ENCODE data around the gene TPPP2. TPM values are rescaled to one million over a fixed set of nuclear protein-coding genes. Genes with fewer than 3 reads are reported as not detected.
A peak's percentile ranks its signal among the peaks of the same experiment; 100 is the strongest.

The TPPP2 gene
- total RNA-seq, 1 donor from 2014 or later: not detected

DNA sequence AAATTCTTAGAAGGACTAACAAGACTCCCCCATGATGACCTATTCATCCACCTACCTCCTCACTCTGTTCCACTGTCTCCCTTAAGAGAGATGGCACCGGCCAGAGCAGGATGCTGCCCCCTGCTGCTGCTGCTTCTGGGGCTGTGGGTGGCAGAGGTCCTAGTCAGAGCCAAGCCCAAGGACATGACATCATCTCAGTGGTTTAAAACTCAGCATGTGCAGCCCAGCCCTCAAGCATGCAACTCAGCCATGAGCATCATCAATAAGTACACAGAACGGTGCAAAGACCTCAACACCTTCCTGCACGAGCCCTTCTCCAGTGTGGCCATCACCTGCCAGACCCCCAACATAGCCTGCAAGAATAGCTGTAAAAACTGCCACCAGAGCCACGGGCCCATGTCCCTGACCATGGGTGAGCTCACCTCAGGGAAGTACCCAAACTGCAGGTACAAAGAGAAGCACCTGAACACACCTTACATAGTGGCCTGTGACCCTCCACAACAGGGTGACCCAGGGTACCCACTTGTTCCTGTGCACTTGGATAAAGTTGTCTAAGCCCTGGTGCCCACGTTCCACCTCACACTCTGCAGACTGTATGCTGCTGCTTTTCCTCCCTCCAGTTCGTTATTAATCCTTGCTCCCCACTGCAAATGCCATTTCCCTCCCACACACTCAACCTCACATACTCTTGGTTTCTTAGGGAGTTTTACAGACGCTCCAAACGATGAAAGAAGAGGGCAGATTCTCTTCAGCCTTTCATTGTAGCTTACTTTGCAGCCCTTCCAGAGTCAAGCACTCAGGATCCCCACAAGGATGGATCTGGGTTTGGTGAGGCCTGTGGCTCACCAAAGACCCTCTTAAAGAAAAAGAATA, 28.0 kb downstream of the TPPP2 start, which contains the start of gene RNASE8:
TSS of gene RNASE8 (plus strand) at position 20 of the 873 bp plus-strand sequence. CDS start at position 91, 71 bp downstream.
- DNase-seq (ENCODE audit: low read depth, low spot score): no peak

GRCh38 chr14:21058903-21059302, 28.9 kb downstream of the TPPP2 start:
- DNase-seq (ENCODE audit: low read depth, low spot score): no peak

GRCh38 chr14:21059842-21060613, 30.0 kb downstream of the TPPP2 start:
- DNase-seq (ENCODE audit: low read depth, low spot score): no peak

DNA sequence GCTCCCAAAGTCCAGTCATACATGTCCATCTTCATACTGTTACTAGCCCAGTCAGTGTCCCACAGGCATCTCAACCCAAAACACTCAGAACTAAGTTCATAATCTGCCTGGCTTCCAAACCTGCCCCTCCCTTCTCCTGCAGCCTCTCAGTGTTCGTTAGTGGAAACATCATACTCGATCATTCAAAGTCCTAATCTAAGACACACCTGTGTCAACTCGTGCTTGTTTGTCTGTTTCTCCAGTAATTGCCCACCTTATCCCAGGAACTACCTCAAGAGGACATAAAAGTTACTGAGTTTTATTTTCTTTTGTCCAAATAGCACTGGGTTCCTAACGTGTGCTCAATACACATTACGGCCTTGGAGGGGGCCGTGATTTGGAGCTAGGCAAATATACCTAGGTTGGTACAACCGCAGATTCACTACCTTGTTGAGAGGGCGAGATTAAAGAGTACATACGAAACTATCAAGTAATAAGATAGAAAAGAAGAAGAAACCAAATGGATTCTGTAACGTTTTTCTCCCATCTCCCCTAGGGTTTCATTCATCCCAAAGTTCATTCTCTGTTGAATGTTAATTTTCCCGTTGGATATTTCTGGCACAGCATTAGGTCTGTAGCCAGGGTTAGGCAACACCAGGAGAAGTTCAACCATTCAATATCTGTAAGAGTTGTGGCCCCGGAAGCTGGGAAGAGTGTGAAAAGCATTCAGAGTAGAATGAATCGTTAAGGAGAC, 30.8 kb downstream of the TPPP2 start:
- no peak for DNase-seq (ENCODE audit: low read depth, low spot score)

DNA sequence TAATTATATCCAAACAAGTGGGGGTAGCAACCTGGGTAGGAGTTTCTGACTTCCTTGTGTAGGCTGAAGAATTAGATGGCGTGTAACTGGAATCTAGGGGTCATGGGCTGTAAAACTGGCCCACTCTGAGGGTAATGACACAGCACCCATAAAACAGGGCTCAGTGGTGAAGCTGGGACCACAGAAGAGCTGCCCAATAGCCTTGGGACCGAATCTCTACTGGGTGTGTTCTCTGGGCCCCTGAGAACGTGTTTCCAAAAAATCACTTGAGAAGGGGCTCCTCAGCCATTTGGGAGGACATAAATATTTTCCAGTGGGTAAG, 31.3 kb downstream of the TPPP2 start:
- no peak for DNase-seq (ENCODE audit: low read depth, low spot score)

DNA sequence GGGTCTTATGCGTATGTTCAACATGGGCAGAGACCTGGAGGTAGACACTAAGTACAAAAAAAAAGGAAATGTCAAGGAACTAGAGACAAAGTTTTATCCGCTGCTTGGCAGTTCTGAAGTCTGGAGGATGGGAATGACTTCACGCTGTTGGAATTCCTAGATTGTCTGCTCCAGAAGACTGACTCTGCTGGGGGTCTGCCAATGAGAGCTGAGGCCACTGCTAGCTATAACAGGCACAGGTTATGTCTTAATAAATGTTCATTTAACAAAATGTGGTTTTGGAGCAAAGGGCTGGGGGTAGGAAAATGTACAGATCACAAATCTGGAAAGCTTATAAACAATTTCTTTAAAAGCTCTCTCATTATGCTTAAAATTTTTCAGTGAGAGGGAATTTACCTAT, 33.5 kb downstream of the TPPP2 start:
- DNase-seq (ENCODE audit: low read depth, low spot score): no peak

DNA sequence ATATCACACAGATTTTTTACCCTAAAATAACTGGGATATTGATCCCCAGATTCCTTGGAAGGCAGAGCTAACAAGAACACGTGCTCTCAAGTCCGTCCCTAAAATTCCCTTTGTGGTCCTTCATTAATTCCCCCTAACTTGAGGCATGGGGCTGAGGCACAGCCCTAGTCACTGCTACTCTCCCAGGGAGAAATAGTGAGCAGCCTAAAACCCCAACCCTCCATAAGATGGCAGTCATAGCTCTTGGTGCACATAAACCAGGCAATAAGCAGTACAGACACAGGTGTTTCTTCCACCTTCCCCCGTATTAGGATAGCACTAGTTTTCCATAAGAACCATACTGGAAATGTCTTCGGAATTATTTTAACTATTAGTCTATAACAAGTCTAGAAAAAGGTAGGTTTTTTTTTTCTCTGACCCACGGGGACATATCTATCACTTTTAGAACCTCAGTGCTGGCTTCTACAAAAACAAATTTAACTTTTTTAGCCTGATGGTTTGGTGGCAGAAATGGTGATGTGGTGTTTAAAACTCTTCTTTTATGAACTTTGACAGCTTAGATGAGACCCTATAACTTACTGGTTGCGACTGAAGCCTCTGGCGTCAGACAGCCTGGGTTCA, 37.0 kb downstream of the TPPP2 start:
- no peak for DNase-seq (ENCODE audit: low read depth, low spot score)

GRCh38 chr14:21068521-21069387, 38.7 kb downstream of the TPPP2 start:
- DNase-seq (ENCODE audit: low read depth, low spot score): no peak

DNA sequence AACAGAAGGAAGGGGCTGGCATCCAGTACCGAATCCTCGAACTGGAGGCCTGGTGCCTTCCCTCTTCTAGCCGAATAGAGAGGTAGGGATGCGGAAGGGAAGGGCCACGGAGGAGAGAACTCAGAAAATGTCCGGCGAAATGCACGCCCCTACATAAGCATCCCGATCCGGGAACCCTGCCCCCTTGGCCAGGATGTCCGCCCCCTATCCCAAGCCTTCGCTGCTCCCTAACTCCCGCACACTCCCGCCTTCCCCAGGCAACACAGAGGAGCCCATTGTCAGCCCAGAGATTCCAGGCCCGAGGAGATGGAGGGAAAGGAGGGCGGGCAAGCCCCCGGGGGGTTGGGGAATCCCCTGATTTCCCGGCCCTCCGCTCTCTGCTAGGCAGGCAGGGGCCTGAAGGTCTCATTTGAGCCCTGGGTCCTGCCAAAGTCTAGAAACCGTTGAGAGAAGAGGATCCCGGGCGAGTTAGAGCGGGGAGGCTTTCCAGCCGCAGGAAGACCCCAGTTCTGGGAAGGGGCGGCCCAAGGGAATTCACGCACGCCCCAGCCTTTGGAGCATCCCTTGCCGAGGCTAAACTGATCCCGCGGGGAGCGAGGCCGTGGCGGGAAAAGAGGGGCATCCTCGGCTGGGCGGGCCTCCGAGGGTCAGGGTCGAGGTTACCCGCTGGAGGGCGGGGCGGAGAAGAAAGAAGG, 39.5 kb downstream of the TPPP2 start:
- no peak for DNase-seq (ENCODE audit: low read depth, low spot score)

- no peak for DNase-seq (ENCODE audit: low read depth, low spot score)
Measured at GRCh38 chr14:21070083-21070609, 40.1 kb downstream of the TPPP2 start, which contains the start of gene ARHGEF40. Gene ARHGEF40, plus strand, starts transcription at chr14:21070304. Its CDS starts 93 bp downstream, at chr14:21070397.

DNA sequence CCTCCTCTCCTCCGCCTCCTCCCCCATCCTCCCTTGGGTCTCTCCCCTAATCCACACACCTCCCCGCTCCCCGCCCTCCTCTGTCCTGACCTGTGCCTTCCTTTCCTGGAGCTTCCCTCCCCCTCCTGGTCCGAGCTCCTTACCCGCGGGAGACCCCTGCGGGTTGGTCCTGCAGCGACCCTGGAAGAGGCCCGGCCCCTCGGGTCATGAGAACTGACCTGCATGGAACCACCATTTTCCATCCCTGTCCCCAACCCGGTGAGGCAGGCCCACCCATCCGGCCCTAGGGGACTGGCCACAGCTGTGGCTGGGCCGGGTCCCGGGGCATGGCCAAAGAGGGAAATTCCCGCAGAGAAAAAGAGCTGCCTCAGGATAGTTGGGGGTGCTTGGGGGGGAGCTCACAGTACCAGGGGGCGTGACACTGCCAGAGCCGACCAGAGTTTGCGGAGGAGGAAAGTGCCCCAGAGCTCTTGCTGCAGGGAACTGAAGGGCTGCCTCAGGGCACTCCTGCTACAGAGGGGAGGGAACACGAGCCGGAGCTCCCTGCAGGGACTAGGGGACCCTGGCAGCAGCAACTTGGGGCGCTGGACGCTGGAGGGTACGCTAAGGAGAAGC, 40.7 kb downstream of the TPPP2 start:
- no peak for DNase-seq (ENCODE audit: low read depth, low spot score)

DNA sequence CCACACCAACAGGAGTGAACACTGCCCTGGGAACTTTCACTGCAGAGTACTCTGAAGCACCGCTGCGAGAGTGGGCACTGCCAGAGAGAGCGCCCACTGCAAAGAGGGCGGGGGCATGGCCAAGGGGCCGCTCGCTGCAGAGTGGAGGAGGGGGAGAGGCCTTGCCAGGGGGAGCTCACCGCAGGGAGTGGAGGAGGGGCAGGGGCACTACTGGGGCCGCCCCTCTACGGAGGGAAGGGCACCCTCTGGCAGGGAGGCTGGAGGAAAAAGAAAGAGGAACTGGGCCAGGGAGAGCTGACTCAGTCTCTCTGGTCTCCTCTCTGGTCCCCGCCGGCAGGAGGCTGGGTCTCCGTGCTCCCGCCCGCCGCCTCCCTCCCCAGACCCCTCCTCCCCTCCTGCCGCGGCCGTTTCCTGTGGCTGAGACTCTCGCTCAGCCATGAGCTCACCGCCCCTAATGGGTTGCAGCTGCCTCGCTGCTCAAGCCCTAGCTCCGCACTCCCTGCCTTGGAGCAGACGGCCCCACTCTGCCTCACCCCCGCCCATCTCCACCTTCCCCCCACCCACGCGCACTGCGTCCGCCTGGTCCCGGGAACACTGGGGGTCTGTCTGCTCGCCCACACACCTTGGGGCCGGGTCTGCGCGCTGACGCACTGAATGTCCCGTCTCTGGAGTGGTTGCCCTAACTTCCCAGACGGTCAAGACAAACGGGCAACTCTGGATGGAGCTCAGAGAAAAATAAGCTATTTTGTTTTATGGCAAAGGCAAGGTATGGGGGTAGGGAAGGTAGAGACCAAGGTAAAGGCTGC, 41.4 kb downstream of the TPPP2 start:
- peak; percentile 29 for DNase-seq (ENCODE audit: low read depth, low spot score)

GRCh38 chr14:21072031-21072473, 42.0 kb downstream of the TPPP2 start:
- DNase-seq (ENCODE audit: low read depth, low spot score): no peak

DNA sequence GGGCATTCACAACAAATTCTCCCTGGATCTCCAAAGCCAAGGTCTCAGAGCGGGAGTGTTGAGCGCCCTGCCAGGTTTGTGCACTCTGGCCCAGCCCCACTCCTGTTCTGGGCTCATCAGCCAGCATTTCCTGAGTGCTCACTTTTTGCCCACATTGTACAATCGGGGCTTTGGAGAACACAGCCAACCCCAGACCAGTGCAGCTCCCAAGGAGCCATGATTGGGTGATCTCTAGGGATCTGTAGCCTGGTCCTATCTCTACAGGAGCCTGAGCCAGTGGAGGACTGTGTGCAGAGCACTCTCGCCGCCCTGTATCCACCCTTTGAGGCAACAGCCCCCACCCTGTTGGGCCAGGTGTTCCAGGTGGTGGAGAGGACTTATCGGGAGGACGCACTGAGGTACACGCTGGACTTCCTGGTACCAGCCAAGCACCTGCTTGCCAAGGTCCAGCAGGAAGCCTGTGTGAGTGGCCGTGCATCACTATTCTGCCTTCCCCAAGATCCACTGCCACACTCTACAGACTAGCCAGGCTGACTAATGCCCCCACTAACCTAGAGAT, 42.8 kb downstream of the TPPP2 start:
- DNase-seq (ENCODE audit: low read depth, low spot score): no peak

GRCh38 chr14:21073921-21074320, 43.9 kb downstream of the TPPP2 start:
- no peak for DNase-seq (ENCODE audit: low read depth, low spot score)

GRCh38 chr14:21074398-21075272, 44.6 kb downstream of the TPPP2 start:
- DNase-seq (ENCODE audit: low read depth, low spot score): no peak
